ENCODE results near the gene SLC2A8.

SLC2A8 gene

DNA sequence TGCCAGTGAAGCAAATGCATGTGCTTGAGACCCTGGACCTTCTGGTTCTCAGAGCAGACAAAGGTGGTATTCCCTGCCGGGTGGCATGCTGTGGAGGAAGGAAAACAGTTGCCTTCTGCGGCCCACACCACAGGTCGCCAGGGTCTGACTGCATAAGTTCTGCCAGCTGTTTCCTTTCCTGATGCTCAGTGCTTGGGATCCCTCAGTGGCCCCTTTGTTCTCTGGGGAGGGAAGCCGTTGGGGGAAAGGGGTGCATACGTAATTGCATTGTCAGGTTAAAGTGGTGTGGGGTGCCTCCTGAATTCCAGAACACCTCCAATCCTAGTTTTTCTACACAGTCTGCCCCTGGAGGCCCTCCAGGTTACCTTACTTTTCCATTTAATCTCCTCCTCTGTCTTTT, 43.1 kb upstream of the SLC2A8 start:
- no peaks in the 10 kb centered on the region for H3K4me1 ChIP-seq (ENCODE audit: control insufficient read depth in 1 of 2, insufficient read depth in 1 of 2, low read depth in 1 of 2, low read length in 1 of 2)
- no peak overlapping the region for H3K27ac ChIP-seq
- H3K27me3 ChIP-seq: no peaks in the 10 kb centered on the region
- TF ChIP-seq, protein P1, sequence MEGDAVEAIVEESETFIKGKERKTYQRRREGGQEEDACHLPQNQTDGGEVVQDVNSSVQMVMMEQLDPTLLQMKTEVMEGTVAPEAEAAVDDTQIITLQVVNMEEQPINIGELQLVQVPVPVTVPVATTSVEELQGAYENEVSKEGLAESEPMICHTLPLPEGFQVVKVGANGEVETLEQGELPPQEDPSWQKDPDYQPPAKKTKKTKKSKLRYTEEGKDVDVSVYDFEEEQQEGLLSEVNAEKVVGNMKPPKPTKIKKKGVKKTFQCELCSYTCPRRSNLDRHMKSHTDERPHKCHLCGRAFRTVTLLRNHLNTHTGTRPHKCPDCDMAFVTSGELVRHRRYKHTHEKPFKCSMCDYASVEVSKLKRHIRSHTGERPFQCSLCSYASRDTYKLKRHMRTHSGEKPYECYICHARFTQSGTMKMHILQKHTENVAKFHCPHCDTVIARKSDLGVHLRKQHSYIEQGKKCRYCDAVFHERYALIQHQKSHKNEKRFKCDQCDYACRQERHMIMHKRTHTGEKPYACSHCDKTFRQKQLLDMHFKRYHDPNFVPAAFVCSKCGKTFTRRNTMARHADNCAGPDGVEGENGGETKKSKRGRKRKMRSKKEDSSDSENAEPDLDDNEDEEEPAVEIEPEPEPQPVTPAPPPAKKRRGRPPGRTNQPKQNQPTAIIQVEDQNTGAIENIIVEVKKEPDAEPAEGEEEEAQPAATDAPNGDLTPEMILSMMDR (IDR thresholded peaks at IDR 0.05): no peak
- H3K36me3 ChIP-seq: no peaks in the 10 kb centered on the region
- H3K9me3 ChIP-seq: no peaks in the 10 kb centered on the region
- no peak overlapping the region for H3K4me3 ChIP-seq (ENCODE audit: low read depth in 1 of 2, low read length in 1 of 2)

DNA sequence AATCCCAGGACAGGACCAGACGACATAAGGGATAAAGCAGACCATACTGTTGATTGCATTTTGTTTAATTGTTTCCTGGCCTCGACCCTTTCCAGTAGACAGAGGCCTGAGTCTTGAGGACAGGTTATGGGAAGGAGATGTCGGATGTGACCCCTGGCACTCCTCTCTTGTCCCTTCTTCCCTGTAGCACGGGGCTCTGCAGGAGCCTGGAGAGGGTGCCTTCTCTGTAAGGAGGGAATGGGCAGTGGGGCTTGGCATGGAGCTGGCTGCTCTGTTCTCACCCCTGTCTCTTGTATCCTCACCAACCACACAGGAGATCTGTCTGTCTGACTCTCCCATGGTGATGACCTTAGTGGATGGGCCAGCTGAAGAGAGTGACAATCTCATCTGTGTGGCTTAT, 40.1 kb upstream of the SLC2A8 start:
- no peaks in the 10 kb centered on the region for H3K27me3 ChIP-seq
- no peak overlapping the region for H3K27ac ChIP-seq
- H3K4me1 ChIP-seq (ENCODE audit: control insufficient read depth in 1 of 2, insufficient read depth in 1 of 2, low read depth in 1 of 2, low read length in 1 of 2): no peaks in the 10 kb centered on the region
- H3K9me3 ChIP-seq: no peaks in the 10 kb centered on the region
- TF ChIP-seq, protein P1 (IDR thresholded peaks at IDR 0.05): no peak
- H3K4me3 ChIP-seq (ENCODE audit: low read depth in 1 of 2, low read length in 1 of 2): no peak overlapping the region
- no peaks in the 10 kb centered on the region for H3K36me3 ChIP-seq

DNA sequence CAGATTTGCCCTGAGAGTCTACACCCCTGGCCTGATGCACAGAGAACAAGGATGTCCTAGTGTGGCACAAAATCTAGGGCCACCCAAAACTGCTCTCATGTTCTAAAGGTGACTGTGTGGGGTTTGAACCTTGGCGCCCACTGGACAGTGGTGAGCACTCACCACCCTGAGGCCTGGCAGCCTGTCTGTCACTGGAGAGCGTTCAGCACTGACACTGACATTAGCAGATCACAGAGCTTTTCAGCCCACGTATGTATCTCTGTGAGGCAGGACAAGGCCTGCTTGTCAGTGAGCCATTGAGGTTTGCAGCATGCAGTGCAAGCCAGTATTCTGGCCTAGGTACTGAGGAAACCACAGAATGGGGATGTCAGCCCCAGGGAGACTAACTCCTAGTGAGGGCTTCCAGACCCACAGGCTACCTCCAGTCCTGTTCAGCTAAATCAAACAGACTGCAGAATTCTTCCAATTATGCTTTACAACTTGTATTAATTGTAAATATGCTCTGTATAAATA, 38.9 kb upstream of the SLC2A8 start:
- Histone ChIP-seq H3K9me3 (no peaks in the 10 kb centered on the region), H3K4me1 (ENCODE audit: control insufficient read depth in 1 of 2, insufficient read depth in 1 of 2, low read depth in 1 of 2, low read length in 1 of 2) (no peaks in the 10 kb centered on the region), H3K27ac (no peak overlapping the region), H3K36me3 (no peaks in the 10 kb centered on the region), H3K4me3 (ENCODE audit: low read depth in 1 of 2, low read length in 1 of 2) (no peak overlapping the region), H3K27me3 (no peaks in the 10 kb centered on the region)
- TF ChIP-seq, protein P1 (IDR thresholded peaks at IDR 0.05): no peak

DNA sequence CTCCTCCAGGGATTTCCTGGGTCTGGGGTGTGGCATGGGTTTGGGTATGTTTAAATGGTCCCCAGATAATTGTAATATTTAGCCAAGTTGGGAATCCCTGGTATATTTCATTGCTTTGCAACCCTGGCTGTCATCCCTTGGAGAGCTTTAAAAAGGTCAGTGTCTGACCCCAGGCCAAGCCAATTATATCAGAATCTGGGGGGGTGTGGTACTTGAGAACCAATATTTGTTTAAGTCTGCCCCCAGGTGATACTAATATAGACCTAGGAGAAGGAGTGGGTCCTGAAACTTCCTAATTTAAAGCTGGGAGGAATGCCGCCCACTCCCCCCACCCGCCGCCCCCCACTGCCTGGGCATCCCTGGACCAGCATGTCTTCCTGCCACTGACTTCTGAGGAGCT, 38.2 kb upstream of the SLC2A8 start:
- H3K36me3 ChIP-seq: no peaks in the 10 kb centered on the region
- no peaks in the 10 kb centered on the region for H3K9me3 ChIP-seq
- no peaks in the 10 kb centered on the region for H3K4me1 ChIP-seq (ENCODE audit: control insufficient read depth in 1 of 2, insufficient read depth in 1 of 2, low read depth in 1 of 2, low read length in 1 of 2)
- H3K27ac ChIP-seq: no peak overlapping the region
- no peaks in the 10 kb centered on the region for H3K27me3 ChIP-seq
- H3K4me3 ChIP-seq (ENCODE audit: low read depth in 1 of 2, low read length in 1 of 2): no peak overlapping the region
- TF ChIP-seq, protein P1 (IDR thresholded peaks at IDR 0.05): no peak

DNA sequence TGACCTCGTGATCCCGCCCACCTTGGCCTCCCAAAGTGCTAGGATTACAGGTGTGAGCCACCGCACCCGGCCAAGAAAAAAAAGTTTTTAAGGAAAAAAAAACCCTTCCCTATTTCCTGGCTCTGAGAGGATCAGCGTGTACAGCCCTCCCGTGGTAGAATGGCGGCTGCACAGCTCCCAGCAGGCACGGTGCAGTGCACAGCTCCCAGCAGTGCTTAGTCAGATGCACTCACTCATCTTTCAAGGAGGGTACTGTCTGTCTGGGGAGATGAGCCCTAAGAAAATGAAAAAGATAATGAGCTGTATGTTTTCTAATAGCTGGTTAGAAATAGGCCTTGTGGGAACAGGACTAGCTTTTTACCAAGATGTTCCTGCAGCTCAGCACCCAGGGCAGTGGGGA, 36.7 kb upstream of the SLC2A8 start:
- TF ChIP-seq, protein P1 (IDR thresholded peaks at IDR 0.05): no peak
- no peak overlapping the region for H3K27ac ChIP-seq
- H3K27me3 ChIP-seq: no peaks in the 10 kb centered on the region
- no peaks in the 10 kb centered on the region for H3K4me1 ChIP-seq (ENCODE audit: control insufficient read depth in 1 of 2, insufficient read depth in 1 of 2, low read depth in 1 of 2, low read length in 1 of 2)
- no peak overlapping the region for H3K4me3 ChIP-seq (ENCODE audit: low read depth in 1 of 2, low read length in 1 of 2)
- no peaks in the 10 kb centered on the region for H3K36me3 ChIP-seq
- H3K9me3 ChIP-seq: no peaks in the 10 kb centered on the region

DNA sequence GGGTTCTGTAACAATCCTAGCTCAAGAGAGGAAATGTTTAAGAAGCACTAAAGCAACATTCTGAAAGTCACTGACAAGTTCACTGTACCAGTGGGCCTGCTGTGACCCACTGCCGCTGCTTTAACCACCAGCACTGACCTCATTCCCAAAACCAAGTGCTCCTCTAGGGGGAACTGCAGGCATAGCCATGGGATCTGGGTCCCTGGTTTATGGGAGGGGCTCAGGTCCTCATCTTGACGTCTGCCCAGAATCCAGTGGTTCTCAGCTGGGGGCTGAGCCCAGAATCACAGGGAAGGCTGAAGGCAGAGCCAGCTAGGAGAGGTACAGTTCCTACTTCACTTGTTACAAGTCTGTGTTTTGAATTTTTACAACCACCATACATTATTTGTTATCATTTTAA, 36.1 kb upstream of the SLC2A8 start:
- H3K27ac ChIP-seq: no peak overlapping the region
- no peaks in the 10 kb centered on the region for H3K4me1 ChIP-seq (ENCODE audit: control insufficient read depth in 1 of 2, insufficient read depth in 1 of 2, low read depth in 1 of 2, low read length in 1 of 2)
- H3K4me3 ChIP-seq (ENCODE audit: low read depth in 1 of 2, low read length in 1 of 2): no peak overlapping the region
- no peaks in the 10 kb centered on the region for H3K27me3 ChIP-seq
- no peaks in the 10 kb centered on the region for H3K9me3 ChIP-seq
- H3K36me3 ChIP-seq: no peaks in the 10 kb centered on the region
- TF ChIP-seq, protein P1 (IDR thresholded peaks at IDR 0.05): no peak

Data from neutrophil (primary cell).